ENCODE data around the gene HDC.

The HDC gene

GRCh38 chr15:50265620-50266019, at the start of gene HDC:
Gene HDC (minus strand): TSS chr15:50265726. CDS start chr15:50265623, 103 bp downstream.
- no peak for DNase-seq (ENCODE audit: low read depth)
- peak within 1 kb of the TSS; percentile 46 for H3K4me3 ChIP-seq (ENCODE audit: low read depth, low read length)

GRCh38 chr15:50312636-50313035, 47.1 kb upstream of the HDC start:
- no peak for DNase-seq (ENCODE audit: low read depth)
- TF ChIP-seq, protein P1, sequence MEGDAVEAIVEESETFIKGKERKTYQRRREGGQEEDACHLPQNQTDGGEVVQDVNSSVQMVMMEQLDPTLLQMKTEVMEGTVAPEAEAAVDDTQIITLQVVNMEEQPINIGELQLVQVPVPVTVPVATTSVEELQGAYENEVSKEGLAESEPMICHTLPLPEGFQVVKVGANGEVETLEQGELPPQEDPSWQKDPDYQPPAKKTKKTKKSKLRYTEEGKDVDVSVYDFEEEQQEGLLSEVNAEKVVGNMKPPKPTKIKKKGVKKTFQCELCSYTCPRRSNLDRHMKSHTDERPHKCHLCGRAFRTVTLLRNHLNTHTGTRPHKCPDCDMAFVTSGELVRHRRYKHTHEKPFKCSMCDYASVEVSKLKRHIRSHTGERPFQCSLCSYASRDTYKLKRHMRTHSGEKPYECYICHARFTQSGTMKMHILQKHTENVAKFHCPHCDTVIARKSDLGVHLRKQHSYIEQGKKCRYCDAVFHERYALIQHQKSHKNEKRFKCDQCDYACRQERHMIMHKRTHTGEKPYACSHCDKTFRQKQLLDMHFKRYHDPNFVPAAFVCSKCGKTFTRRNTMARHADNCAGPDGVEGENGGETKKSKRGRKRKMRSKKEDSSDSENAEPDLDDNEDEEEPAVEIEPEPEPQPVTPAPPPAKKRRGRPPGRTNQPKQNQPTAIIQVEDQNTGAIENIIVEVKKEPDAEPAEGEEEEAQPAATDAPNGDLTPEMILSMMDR (IDR thresholded peaks at IDR 0.05; ENCODE audit: low read depth, low read length): no peak
- TF ChIP-seq POLR2A (IDR thresholded peaks at IDR 0.05; ENCODE audit: extremely low read depth, insufficient read length) (no peak), MYC (IDR thresholded peaks at IDR 0.05; ENCODE audit: low read depth, low read length) (no peak), MAX (IDR thresholded peaks at IDR 0.05; ENCODE audit: low read depth, low read length) (no peak)
- no peak overlapping the region for H3K4me3 ChIP-seq (ENCODE audit: low read depth, low read length)

More at GRCh38 chr15:50265620-50266019, at the start of gene HDC:
- TF ChIP-seq POLR2A (IDR thresholded peaks at IDR 0.05; ENCODE audit: extremely low read depth, insufficient read length) (peak; percentile 89), MYC (IDR thresholded peaks at IDR 0.05; ENCODE audit: low read depth, low read length) (no peak)

- H3K4me3 ChIP-seq (ENCODE audit: low read depth, low read length): no peak overlapping the region
- TF ChIP-seq POLR2A (IDR thresholded peaks at IDR 0.05; ENCODE audit: extremely low read depth, insufficient read length) (no peak), MAX (IDR thresholded peaks at IDR 0.05; ENCODE audit: low read depth, low read length) (no peak), MYC (IDR thresholded peaks at IDR 0.05; ENCODE audit: low read depth, low read length) (no peak)
- TF ChIP-seq, protein P1 (IDR thresholded peaks at IDR 0.05; ENCODE audit: low read depth, low read length): no peak
- no peak for DNase-seq (ENCODE audit: low read depth)
Measured at GRCh38 chr15:50307799-50308198, 42.3 kb upstream of the HDC start.

DNA sequence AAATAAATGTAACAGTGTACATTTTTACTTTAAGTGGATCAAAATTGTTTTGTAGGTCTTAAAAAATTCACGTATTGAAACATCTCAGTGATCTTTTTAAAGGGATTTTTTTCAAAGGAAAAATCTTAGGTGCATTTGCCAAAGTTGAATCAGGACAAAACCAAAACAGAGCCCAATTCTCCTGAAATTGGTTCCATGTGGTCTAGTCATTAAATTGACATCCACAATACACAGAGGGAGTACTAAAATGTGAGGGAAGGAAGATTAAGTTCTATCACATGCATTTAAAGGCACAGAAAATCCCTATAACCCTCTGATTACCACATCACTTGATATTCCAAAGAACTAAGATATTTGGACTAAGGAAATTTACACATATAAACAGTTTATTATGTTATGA, 39.3 kb upstream of the HDC start:
- DNase-seq (ENCODE audit: low read depth): no peak
- no peak overlapping the region for H3K4me3 ChIP-seq (ENCODE audit: low read depth, low read length)
- TF ChIP-seq MYC (IDR thresholded peaks at IDR 0.05; ENCODE audit: low read depth, low read length) (no peak), POLR2A (IDR thresholded peaks at IDR 0.05; ENCODE audit: extremely low read depth, insufficient read length) (no peak), MAX (IDR thresholded peaks at IDR 0.05; ENCODE audit: low read depth, low read length) (no peak)
- TF ChIP-seq, protein P1 (IDR thresholded peaks at IDR 0.05; ENCODE audit: low read depth, low read length): no peak

- TF ChIP-seq POLR2A (IDR thresholded peaks at IDR 0.05; ENCODE audit: extremely low read depth, insufficient read length) (no peak), MAX (IDR thresholded peaks at IDR 0.05; ENCODE audit: low read depth, low read length) (no peak), MYC (IDR thresholded peaks at IDR 0.05; ENCODE audit: low read depth, low read length) (no peak)
- TF ChIP-seq, protein P1 (IDR thresholded peaks at IDR 0.05; ENCODE audit: low read depth, low read length): no peak
- DNase-seq (ENCODE audit: low read depth): no peak
- H3K4me3 ChIP-seq (ENCODE audit: low read depth, low read length): no peak overlapping the region
Measured at GRCh38 chr15:50302581-50302980, 37.1 kb upstream of the HDC start.

- TF ChIP-seq, protein P1 (IDR thresholded peaks at IDR 0.05; ENCODE audit: low read depth, low read length): no peak
- no peak for TF ChIP-seq POLR2A (IDR thresholded peaks at IDR 0.05; ENCODE audit: extremely low read depth, insufficient read length)
- no peak for TF ChIP-seq MYC (IDR thresholded peaks at IDR 0.05; ENCODE audit: low read depth, low read length)
- TF ChIP-seq MAX (IDR thresholded peaks at IDR 0.05; ENCODE audit: low read depth, low read length): no peak
- DNase-seq (ENCODE audit: low read depth): no peak
- no peak overlapping the region for H3K4me3 ChIP-seq (ENCODE audit: low read depth, low read length)
Measured at GRCh38 chr15:50298340-50298739, 32.8 kb upstream of the HDC start.
